ENCODE results near the gene FXYD2. TPM values are rescaled to one million over a fixed set of nuclear protein-coding genes. Genes with fewer than 3 reads are reported as not detected.

The FXYD2 gene
- total RNA-seq, 1 experiment from 2014 or later: 0.39 TPM

DNA sequence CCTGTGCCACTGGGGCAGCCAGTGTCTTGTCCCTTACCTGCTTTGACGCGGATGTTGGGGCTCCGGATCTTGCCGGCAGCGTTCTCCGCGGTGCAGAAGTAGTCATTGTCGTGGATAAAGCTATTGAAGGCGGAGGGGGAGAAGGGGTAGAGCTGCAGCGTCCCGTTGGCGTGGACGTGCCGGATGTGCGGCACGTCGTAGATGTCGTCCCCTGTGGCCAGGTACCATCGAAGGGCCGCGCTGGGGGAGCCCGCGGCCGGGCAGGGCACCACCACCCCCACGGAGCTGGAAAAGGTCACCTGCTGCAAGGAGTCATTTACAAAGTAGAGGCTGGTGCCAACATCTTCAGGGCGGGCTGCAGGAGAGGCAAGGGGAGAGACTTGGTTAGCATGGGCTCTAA is 44.1 kb downstream of the FXYD2 start:
- intact Hi-C loops (cut with micrococcal nuclease; ENCODE audit: unreplicated experiment): no loop called here
- DNase-seq (ENCODE audit: low read depth, low spot score) (no peak), ATAC-seq (no peak)
- H3K27ac ChIP-seq (ENCODE audit: low read length): no peak overlapping the region
- in situ Hi-C loops (cut with HindIII; ENCODE audit: low pct_unique_long_range_greater_than_20kb, low sequenced_read_pairs): no loop called here
- H3K4me1 ChIP-seq (ENCODE audit: control insufficient read depth, insufficient read depth, low read length): no peaks in the 10 kb centered on the region
- no TSS peak for BruUV-seq (replicated peaks)
- no peak overlapping the region for H3K4me3 ChIP-seq (ENCODE audit: low read depth in 2 of 2, low read length in 2 of 2)
- TF ChIP-seq TCF7L2 (IDR thresholded peaks at IDR 0.05; ENCODE audit: low read depth, low read length) (no peak), CTCF (IDR thresholded peaks at IDR 0.05) (no peak), SIN3A (IDR thresholded peaks at IDR 0.05; ENCODE audit: borderline replicate concordance, insufficient read depth, low read depth, low read length) (no peak), POLR2AphosphoS5 (IDR thresholded peaks at IDR 0.05; ENCODE audit: low read depth, low read length) (no peak)
- TF ChIP-seq, protein P1, sequence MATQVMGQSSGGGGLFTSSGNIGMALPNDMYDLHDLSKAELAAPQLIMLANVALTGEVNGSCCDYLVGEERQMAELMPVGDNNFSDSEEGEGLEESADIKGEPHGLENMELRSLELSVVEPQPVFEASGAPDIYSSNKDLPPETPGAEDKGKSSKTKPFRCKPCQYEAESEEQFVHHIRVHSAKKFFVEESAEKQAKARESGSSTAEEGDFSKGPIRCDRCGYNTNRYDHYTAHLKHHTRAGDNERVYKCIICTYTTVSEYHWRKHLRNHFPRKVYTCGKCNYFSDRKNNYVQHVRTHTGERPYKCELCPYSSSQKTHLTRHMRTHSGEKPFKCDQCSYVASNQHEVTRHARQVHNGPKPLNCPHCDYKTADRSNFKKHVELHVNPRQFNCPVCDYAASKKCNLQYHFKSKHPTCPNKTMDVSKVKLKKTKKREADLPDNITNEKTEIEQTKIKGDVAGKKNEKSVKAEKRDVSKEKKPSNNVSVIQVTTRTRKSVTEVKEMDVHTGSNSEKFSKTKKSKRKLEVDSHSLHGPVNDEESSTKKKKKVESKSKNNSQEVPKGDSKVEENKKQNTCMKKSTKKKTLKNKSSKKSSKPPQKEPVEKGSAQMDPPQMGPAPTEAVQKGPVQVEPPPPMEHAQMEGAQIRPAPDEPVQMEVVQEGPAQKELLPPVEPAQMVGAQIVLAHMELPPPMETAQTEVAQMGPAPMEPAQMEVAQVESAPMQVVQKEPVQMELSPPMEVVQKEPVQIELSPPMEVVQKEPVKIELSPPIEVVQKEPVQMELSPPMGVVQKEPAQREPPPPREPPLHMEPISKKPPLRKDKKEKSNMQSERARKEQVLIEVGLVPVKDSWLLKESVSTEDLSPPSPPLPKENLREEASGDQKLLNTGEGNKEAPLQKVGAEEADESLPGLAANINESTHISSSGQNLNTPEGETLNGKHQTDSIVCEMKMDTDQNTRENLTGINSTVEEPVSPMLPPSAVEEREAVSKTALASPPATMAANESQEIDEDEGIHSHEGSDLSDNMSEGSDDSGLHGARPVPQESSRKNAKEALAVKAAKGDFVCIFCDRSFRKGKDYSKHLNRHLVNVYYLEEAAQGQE (IDR thresholded peaks at IDR 0.05; ENCODE audit: insufficient read depth in 1 of 2, low read depth in 2 of 2, low read length in 1 of 2): no peak
- CTCF ChIA-PET: no interaction called here
- POLR2A ChIA-PET: no interaction called here
- H3K27me3 ChIP-seq (ENCODE audit: control insufficient read depth, insufficient read depth, low read length): peaks cover 36% of the 10 kb centered on the region
- H3K9me3 ChIP-seq (ENCODE audit: control insufficient read depth, insufficient read depth, low read depth, low read length): no peaks in the 10 kb centered on the region
- no peaks in the 10 kb centered on the region for H3K36me3 ChIP-seq (ENCODE audit: control insufficient read depth, insufficient read depth, low read length)

DNA sequence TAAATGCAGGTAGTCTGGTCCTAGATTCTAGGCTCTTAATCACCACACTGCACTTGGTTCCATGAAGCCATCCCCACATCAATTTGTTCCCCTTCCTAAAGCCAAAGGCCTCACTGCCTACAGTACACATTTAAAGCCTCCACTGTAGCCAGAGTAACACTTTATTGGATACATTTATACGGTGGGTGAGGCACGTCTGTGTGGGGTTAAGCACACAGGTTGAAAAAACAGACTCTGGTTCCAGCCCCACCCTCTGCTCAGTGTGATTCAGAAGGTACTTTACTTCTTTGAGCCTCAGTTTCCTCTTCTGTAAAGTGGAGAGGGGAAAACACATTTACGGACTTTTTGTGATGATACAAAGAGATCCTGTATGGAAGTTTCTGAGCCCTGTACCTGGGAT is 50.0 kb downstream of the FXYD2 start:
- TF ChIP-seq SIN3A (IDR thresholded peaks at IDR 0.05; ENCODE audit: borderline replicate concordance, insufficient read depth, low read depth, low read length) (no peak), TCF7L2 (IDR thresholded peaks at IDR 0.05; ENCODE audit: low read depth, low read length) (no peak), POLR2AphosphoS5 (IDR thresholded peaks at IDR 0.05; ENCODE audit: low read depth, low read length) (no peak), CTCF (IDR thresholded peaks at IDR 0.05) (no peak)
- TF ChIP-seq, protein P1 (IDR thresholded peaks at IDR 0.05; ENCODE audit: insufficient read depth in 1 of 2, low read depth in 2 of 2, low read length in 1 of 2): no peak
- H3K4me3 ChIP-seq (ENCODE audit: low read depth in 2 of 2, low read length in 2 of 2): no peak overlapping the region
- CTCF ChIA-PET: no interaction called here
- DNase-seq (ENCODE audit: low read depth, low spot score): no peak
- ATAC-seq: no peak
- in situ Hi-C loops (cut with HindIII; ENCODE audit: low pct_unique_long_range_greater_than_20kb, low sequenced_read_pairs) (no loop called here), intact Hi-C loops (cut with micrococcal nuclease; ENCODE audit: unreplicated experiment) (no loop called here)
- H3K27me3 ChIP-seq (ENCODE audit: control insufficient read depth, insufficient read depth, low read length): peaks cover 15% of the 10 kb centered on the region
- no peaks in the 10 kb centered on the region for H3K4me1 ChIP-seq (ENCODE audit: control insufficient read depth, insufficient read depth, low read length)
- no peak overlapping the region for H3K27ac ChIP-seq (ENCODE audit: low read length)
- POLR2A ChIA-PET: no interaction called here
- H3K36me3 ChIP-seq (ENCODE audit: control insufficient read depth, insufficient read depth, low read length): no peaks in the 10 kb centered on the region
- no TSS peak for BruUV-seq (replicated peaks)
- H3K9me3 ChIP-seq (ENCODE audit: control insufficient read depth, insufficient read depth, low read depth, low read length): no peaks in the 10 kb centered on the region
